GOT3 (cell line): ENCODE data around the gene COX19.
"Not testable (repeated sequence)": the region's sequence is repeated elsewhere in the genome, so short reads cannot be mapped to it uniquely, and the experiment has no call there.

Experiments
- DNase-seq: peaks from one replicate; lab custom pipeline; 2025; ENCODE audit warnings: mixed read lengths; lab: John Stamatoyannopoulos, UW

COX19 gene

GRCh38 chr7:1010226-1010625 is 34.9 kb upstream of the COX19 start:
- DNase-seq = no peak

GRCh38 chr7:1009747-1010146 is 34.4 kb upstream of the COX19 start:
- no peak for DNase-seq

GRCh38 chr7:1008733-1009363 is 33.5 kb upstream of the COX19 start:
- no peak for DNase-seq

GRCh38 chr7:1007901-1008300 is 32.6 kb upstream of the COX19 start:
- DNase-seq = no peak

GRCh38 chr7:1005303-1005702 is 30.0 kb upstream of the COX19 start:
- DNase-seq = no peak

GRCh38 chr7:1004018-1004852 is 28.9 kb upstream of the COX19 start:
- DNase-seq = no peak

- not testable (repeated sequence) for DNase-seq
Measured at GRCh38 chr7:1002445-1002844, 27.1 kb upstream of the COX19 start.

GRCh38 chr7:1002026-1002425 is 26.7 kb upstream of the COX19 start:
- DNase-seq = not testable (repeated sequence)

GRCh38 chr7:1001069-1001770 is 25.9 kb upstream of the COX19 start:
- not testable (repeated sequence) for DNase-seq

GRCh38 chr7:999941-1000935 is 24.9 kb upstream of the COX19 start:
- DNase-seq = no peak

- no peak for DNase-seq
Measured at GRCh38 chr7:999149-999879, 24.0 kb upstream of the COX19 start.

- DNase-seq = no peak
Measured at GRCh38 chr7:997404-998395, 22.4 kb upstream of the COX19 start.

GRCh38 chr7:996079-996872 is 20.9 kb upstream of the COX19 start:
- DNase-seq = no peak

- no peak for DNase-seq
Measured at GRCh38 chr7:995571-995970, 20.2 kb upstream of the COX19 start.

GRCh38 chr7:994592-995308 is 19.4 kb upstream of the COX19 start:
- no peak for DNase-seq

- peak; percentile 82 for DNase-seq
Measured at GRCh38 chr7:992709-993607, 17.6 kb upstream of the COX19 start.
